ENCODE measurements around the gene PRODH2. TPM values are rescaled to one million over a fixed set of nuclear protein-coding genes. Genes with fewer than 3 reads are reported as not detected.
"Not testable (repeated sequence)": the region's sequence is repeated elsewhere in the genome, so short reads cannot be mapped to it uniquely, and the experiment has no call there.

Gene PRODH2
- total RNA-seq, 1 experiment from 2014 or later, result not detected

- DNase-seq (ENCODE audit: low read depth), result no peak
Measured at GRCh38 chr19:35796645-35797542, 15.8 kb downstream of the PRODH2 start.

DNA sequence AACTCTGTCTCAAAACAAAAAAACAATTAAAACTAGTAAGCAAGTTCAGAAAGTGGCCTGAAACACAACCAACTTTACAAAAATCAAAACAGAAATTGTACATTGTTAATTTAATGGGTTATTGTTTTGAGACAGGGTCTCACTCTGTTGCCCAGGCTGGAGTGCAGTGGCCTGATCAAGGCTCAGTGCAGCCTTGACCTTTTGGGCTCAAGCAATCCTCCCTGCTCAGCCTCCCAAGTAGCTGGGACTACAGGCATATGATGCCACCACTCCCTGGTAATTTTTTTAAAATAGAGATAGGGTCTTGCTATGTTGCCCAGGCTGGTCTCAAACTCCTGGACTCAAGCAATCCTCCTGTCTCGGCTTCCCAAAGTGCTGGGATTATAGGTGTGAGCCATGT is 17.1 kb downstream of the PRODH2 start:
- not testable (repeated sequence) for DNase-seq (ENCODE audit: low read depth)

DNA sequence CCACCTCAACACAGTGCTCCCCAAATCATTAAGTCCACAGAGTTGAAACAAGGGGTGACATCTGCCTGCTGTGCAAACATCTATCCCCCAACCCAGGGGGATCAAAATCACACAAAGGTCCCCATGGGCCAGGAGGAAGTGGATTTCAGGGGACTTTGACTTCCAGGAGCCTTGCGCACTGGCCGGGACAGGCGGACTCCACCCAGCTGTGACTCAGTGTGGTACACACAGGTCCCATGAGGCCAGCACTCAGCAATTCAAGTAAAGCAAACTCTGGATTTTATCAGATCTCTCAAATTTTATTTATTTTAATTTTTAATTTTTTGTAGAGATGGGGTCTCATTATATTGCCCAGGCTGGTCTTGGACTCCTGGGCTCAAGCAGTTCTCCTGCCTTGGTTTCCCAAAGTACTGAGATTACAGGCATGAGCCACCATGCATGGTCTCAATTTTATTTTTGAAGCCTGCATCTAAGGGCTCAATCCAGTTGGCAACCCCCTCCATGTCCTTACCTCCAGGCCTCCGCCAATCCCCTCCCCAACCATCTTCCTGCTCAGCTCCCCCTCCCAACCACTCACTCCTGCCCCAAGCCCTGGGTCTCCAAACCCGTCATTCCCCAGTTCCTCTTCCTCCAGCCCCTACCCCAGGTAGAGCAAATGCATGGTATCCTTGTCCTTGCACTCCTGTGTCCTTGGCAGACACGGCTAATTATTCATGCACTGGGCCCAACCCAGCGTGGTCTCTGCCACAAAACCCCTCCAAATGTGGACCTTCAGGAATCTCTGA is 19.1 kb downstream of the PRODH2 start:
- no peak for DNase-seq (ENCODE audit: low read depth)

DNA sequence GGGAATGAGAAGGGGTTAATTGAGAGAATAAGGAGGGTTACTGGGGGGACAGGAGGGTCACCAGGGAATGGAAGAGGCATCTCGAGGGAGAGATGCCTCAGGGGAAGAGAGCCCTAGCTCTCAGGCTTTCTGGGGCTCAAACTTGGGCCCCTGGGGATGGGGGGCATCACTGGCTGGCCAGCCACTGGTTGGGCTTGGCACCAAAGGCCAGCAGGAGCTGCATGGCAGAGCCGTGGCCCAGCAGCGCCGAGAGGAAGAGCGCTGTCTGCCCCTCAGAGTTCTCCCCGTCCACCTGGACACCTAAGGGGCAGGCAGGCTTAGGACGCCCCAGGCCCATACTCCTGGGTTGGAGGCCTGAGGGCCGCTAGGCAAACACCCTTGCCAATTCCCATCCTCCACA is 19.8 kb downstream of the PRODH2 start:
- no peak for DNase-seq (ENCODE audit: low read depth)

DNA sequence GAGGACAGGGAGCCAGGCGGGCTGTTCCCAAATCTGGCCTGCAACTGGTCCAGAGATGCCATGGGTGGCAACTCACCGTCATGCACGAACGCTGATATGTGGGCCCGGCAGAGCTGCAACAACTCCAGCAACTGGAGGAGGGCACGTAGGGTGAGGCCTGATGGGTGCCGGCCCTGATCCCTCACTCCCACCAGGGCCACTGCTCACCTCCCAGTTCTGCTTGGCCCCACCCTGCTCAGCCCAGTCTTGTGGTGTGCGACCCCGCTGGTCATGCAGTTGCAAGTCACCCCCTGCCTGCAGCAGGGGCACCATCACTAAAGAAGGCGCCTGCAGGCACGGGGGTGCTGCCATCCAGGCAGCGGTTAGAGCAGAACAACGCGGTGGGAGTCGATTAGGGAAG is 20.3 kb downstream of the PRODH2 start:
- DNase-seq (ENCODE audit: low read depth), result no peak

DNA sequence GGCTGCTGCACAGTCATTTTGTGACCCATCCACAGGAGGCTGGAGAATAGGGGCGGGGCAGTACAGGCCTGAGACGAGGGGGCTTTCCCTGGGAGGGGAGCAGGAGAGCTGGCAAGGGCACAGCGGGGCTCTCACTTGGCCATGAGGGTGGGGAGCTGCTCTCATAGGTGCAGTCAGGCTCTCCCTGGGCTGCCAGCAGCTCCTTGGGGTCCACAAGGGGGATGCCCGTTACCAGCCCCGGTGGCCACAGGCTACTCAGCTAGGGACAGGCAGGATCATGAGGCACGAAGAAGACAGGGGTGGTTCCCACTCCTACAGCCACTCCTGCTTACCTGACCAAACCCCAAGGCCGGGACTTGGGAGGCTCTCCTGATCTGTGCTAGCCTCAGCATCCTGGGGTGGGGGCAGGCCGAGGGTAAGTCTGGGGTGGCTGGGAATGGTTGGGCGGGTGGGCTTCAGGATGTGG is 20.8 kb downstream of the PRODH2 start:
- no peak for DNase-seq (ENCODE audit: low read depth)

DNA sequence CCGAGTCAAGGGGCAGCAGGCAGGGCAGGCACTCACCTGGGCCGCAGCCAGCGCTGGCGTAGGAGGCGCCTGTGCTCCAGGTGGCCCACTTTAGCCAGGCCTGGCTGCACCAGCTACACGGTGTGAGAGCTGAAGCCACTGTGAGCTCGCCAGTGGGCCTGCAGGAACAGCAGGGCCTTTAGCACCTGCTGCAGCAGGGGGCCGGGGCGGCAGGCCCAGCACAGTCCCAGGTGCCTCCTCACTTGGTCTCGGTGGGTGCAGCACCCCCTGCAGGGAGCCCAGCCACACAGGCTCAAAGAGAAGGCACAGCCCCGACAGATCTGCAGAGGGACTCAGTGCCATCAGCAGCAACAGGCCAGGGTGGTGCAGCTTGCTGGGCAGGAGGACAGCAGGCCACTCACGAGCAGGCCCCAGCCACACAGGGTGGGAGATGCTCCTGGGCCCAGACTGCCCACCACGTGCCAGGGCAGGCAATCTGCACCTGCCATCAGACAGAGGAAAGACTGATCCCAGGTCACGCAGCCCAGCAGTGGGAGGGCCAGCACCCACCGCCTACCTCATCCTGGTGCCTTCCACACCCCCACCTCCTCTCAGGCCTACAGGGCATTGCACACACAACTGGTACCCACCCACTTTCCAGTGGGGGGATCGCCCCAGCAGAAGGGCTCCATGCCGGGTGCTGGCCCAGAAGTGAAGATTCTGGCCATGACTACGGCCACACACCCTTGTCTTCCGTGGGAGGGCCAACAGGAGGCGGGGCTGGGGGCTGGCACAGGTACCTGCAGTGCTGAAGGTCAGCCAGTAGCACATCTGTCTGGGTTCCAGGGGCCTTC is 21.4 kb downstream of the PRODH2 start:
- no peak for DNase-seq (ENCODE audit: low read depth)

GRCh38 chr19:35789978-35790944 is 22.4 kb downstream of the PRODH2 start:
- no peak for DNase-seq (ENCODE audit: low read depth)

GRCh38 chr19:35789195-35789977 is 23.3 kb downstream of the PRODH2 start:
- no peak for DNase-seq (ENCODE audit: low read depth)

GRCh38 chr19:35788205-35788960 is 24.3 kb downstream of the PRODH2 start:
- DNase-seq (ENCODE audit: low read depth), result no peak

DNA sequence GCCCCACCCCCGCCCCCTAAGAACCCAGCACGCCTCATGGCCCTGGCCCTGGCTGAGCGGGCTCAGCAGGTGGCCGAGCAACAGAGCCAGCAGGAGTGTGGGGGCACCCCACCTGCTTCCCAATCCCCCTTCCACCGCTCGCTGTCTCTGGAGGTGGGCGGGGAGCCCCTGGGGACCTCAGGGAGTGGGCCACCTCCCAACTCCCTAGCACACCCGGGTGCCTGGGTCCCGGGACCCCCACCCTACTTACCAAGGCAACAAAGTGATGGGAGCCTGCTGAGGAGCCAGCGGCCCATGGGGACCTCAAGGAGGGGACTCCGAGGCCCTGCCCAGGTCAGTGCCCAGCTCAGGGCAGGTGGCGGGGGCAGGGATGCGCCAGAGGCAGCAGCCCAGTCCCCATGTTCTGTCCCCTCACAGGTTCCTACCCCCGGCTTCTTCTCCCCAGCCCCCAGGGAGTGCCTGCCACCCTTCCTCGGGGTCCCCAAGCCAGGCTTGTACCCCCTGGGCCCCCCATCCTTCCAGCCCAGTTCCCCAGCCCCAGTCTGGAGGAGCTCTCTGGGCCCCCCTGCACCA is 25.3 kb downstream of the PRODH2 start:
- DNase-seq (ENCODE audit: low read depth), result no peak

GRCh38 chr19:35786299-35787160 is 26.1 kb downstream of the PRODH2 start:
- no peak for DNase-seq (ENCODE audit: low read depth)

- DNase-seq (ENCODE audit: low read depth), result no peak
Measured at GRCh38 chr19:35785339-35785627, 27.4 kb downstream of the PRODH2 start.

DNA sequence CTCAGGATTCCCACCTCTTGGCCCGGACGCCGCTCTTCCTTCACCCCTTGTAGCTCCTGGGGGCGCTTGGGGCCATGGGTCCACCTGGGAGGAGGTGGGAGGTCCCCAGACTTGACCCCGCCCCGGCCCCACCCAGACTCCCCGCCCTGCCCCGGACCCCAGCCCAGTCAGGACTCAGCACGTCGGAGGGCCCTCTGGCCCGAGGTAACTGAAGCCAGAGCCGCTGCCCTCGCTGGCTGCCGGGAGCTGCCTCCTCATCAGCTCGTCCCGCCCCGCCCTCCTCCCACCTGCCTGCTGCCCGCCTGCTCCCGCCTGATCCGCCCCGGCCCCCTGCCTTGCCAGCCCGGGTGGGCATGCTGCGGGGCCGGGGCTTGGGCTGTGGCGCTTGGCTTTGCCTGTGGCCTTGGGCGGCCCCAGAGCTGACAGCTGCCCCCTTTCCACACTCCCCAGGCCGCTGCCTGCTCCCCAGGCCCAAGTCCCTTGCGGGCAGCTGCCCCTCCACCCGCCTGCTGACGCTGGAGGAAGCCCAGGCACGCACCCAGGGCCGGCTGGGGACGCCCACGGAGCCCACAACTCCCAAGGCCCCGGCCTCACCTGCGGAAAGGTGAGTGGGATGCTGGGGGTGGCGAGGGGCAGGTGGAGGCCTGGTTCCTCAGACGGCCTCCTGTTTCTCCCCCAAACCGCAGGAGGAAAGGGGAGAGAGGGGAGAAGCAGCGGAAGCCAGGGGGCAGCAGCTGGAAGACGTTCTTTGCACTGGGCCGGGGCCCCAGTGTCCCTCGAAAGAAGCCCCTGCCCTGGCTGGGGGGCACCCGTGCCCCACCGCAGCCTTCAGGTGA is 27.9 kb downstream of the PRODH2 start:
- DNase-seq (ENCODE audit: low read depth), result no peak

- DNase-seq (ENCODE audit: low read depth), result no peak
Measured at GRCh38 chr19:35783469-35784434, 28.9 kb downstream of the PRODH2 start.

Measured in HT1080 (cell line).